IMR-90 (cell line): ENCODE results near the gene CYP4F3. TPM values are rescaled to one million over a fixed set of nuclear protein-coding genes. Genes with fewer than 3 reads are reported as not detected.

Experiments
- ATAC-seq: fragments of 200-7000 bp; cut with Tn5 transposase; 2 replicates; pipeline ENCODE4 v1.9.1; 2020; ENCODE audit warnings: low read depth, mild to moderate bottlenecking, moderate library complexity
- BruUV-seq: library from RNA; stranded (reverse); fragments of 400-500 nt; replicated peaks from 2 replicates; lab custom pipeline; 2021; lab: Mats Ljungman, UMichigan
- CTCF ChIA-PET: fragments of 300-600 bp; formaldehyde crosslinking; extraction: SDS; loops from one replicate; lab custom pipeline; 2021; ENCODE audit warnings: antibody characterized with exemption; lab: Yijun Ruan, JAX
- POLR2A ChIA-PET: fragments of 300-600 bp; sonication (Branson Sonifier 250); formaldehyde crosslinking; loops from one replicate; lab custom pipeline; 2022; ENCODE audit warnings: antibody characterized with exemption; ENCODE audit not compliant: unreplicated experiment; lab: Charles Lee
- DNase-seq: peaks from one replicate; pipeline ENCODE4 v3.0.0; 2013
- H2AFZ ChIP-seq: replicated peaks from 2 replicates; pipeline ENCODE3; 2013; ENCODE audit warnings: low read length, mild to moderate bottlenecking; ENCODE audit not compliant: poor library complexity
- H2AK5ac ChIP-seq: 2 replicates; pipeline ENCODE4 v1.6.1; 2013; ENCODE audit warnings: low read depth, low read length, inconsistent platforms
- H2AK9ac ChIP-seq: replicated peaks from 2 replicates; pipeline ENCODE3; 2013; ENCODE audit warnings: mild to moderate bottlenecking, low read depth, low read length, moderate library complexity; ENCODE audit not compliant: poor library complexity
- H2BK120ac ChIP-seq: 2 replicates; pipeline ENCODE4 v1.6.1; 2013; ENCODE audit warnings: low read depth, low read length, inconsistent platforms
- H2BK15ac ChIP-seq: 3 replicates; pipeline ENCODE4 v1.6.1; 2013; ENCODE audit warnings: low read depth, low read length, inconsistent platforms
- H2BK20ac ChIP-seq: 2 replicates; pipeline ENCODE4 v1.6.1; 2013; ENCODE audit warnings: low read depth, mild to moderate bottlenecking, inconsistent platforms, low read length, moderate library complexity
- H2BK5ac ChIP-seq: 2 replicates; pipeline ENCODE4 v1.6.1; 2013; ENCODE audit warnings: mild to moderate bottlenecking, low read depth, low read length, inconsistent platforms; ENCODE audit not compliant: poor library complexity, severe bottlenecking
- H3K14ac ChIP-seq: replicated peaks from 2 replicates; pipeline ENCODE4 v1.6.1; 2013; ENCODE audit warnings: low read depth, low read length, inconsistent platforms
- H3K18ac ChIP-seq: 2 replicates; pipeline ENCODE4 v1.6.1; 2013; ENCODE audit warnings: low read depth, low read length, control low read depth
- H3K23ac ChIP-seq: 2 replicates; pipeline ENCODE4 v1.6.1; 2013; ENCODE audit warnings: low read depth, low read length, inconsistent platforms
- H3K27ac ChIP-seq: 2 replicates; pipeline ENCODE4 v1.5.1; 2013; ENCODE audit warnings: mild to moderate bottlenecking, control low read depth, low read length; ENCODE audit not compliant: insufficient read depth
- H3K27me3 ChIP-seq: 2 replicates; pipeline ENCODE4 v1.6.1; 2013; ENCODE audit warnings: low read length; ENCODE audit not compliant: control insufficient read depth, insufficient read depth
- H3K36me3 ChIP-seq: 2 replicates; pipeline ENCODE4 v1.6.1; 2013; ENCODE audit warnings: low read length, mixed read lengths; ENCODE audit not compliant: control insufficient read depth, insufficient read depth
- H3K4ac ChIP-seq: 2 replicates; pipeline ENCODE4 v1.6.1; 2013; ENCODE audit warnings: low read depth, low read length, inconsistent platforms
- H3K4me1 ChIP-seq: 2 replicates; pipeline ENCODE4 v1.6.1; 2013; ENCODE audit warnings: low read length, mixed read lengths; ENCODE audit not compliant: control insufficient read depth, insufficient read depth
- H3K4me2 ChIP-seq: 2 replicates; pipeline ENCODE4 v1.6.1; 2013; ENCODE audit warnings: low read depth, mild to moderate bottlenecking, control low read depth, low read length, moderate library complexity
- H3K4me3 ChIP-seq: 2 replicates; pipeline ENCODE4 v1.5.1; 2013; ENCODE audit warnings: low read depth, mild to moderate bottlenecking, control low read depth, low read length, moderate library complexity; ENCODE audit not compliant: insufficient read depth
- H3K56ac ChIP-seq: 2 replicates; pipeline ENCODE4 v1.6.1; 2013; ENCODE audit warnings: low read length, inconsistent platforms; ENCODE audit not compliant: insufficient read depth; ENCODE audit errors: extremely low read depth
- H3K79me1 ChIP-seq, 2 experiments: 2 replicates each; pipeline ENCODE4 v1.6.1; 2013; ENCODE audit warnings: low read length in 2 of 2, inconsistent platforms in 1 of 2, low read depth in 1 of 2
- H3K9ac ChIP-seq: 2 replicates; pipeline ENCODE4 v1.6.1; 2013; ENCODE audit warnings: low read depth, low read length, control low read depth
- H3K9me1 ChIP-seq: 2 replicates; pipeline ENCODE4 v1.6.1; 2013; ENCODE audit warnings: low read length, inconsistent platforms; ENCODE audit not compliant: insufficient read depth
- H3K9me3 ChIP-seq: 2 replicates; pipeline ENCODE4 v1.6.1; 2013; ENCODE audit warnings: low read length; ENCODE audit not compliant: control insufficient read depth, insufficient read depth
- H4K20me1 ChIP-seq: 2 replicates; pipeline ENCODE4 v1.6.1; 2013; ENCODE audit warnings: low read length, inconsistent platforms; ENCODE audit not compliant: insufficient read depth
- H4K5ac ChIP-seq: 2 replicates; pipeline ENCODE4 v1.6.1; 2013; ENCODE audit warnings: mild to moderate bottlenecking, low read depth, low read length, control low read depth
- H4K8ac ChIP-seq, 2 experiments: 2 replicates each; pipeline ENCODE4 v1.6.1; 2013; ENCODE audit warnings: low read depth in 2 of 2, low read length in 2 of 2, control low read depth in 1 of 2, inconsistent platforms in 1 of 2
- H4K91ac ChIP-seq: 2 replicates; pipeline ENCODE4 v1.6.1; 2013; ENCODE audit warnings: low read depth, low read length, inconsistent platforms; ENCODE audit not compliant: insufficient read depth
- BHLHE40 ChIP-seq: fragments of 150-350 bp; IDR thresholded peaks from 2 replicates; pipeline ENCODE4 v1.6.1; 2016; ENCODE audit warnings: mild to moderate bottlenecking, low read depth, low read length
- CEBPB ChIP-seq: IDR thresholded peaks from 2 replicates; pipeline ENCODE4 v1.6.1; 2012; ENCODE audit warnings: low read depth, low read length, improper control_type of control experiment
- CHD1 ChIP-seq: IDR thresholded peaks from 2 replicates; pipeline ENCODE4 v1.6.1; 2012; ENCODE audit warnings: low read depth, low read length, improper control_type of control experiment
- CTCF ChIP-seq: conservative IDR thresholded peaks from 2 replicates; pipeline ENCODE4 v1.5.1; 2012; ENCODE audit warnings: mild to moderate bottlenecking, low read depth, low read length, improper control_type of control experiment
- ELK1 ChIP-seq: fragments of 150-350 bp; IDR thresholded peaks from 2 replicates; pipeline ENCODE4 v1.6.1; 2016; ENCODE audit warnings: low read depth, mild to moderate bottlenecking, low read length, moderate library complexity, borderline replicate concordance
- FOS ChIP-seq: fragments of 150-350 bp; IDR thresholded peaks from 2 replicates; pipeline ENCODE4 v1.6.1; 2016; ENCODE audit warnings: low read depth, low read length
- MAFK ChIP-seq: IDR thresholded peaks from 2 replicates; pipeline ENCODE4 v1.6.1; 2012; ENCODE audit warnings: low read depth, low read length, improper control_type of control experiment
- MAZ ChIP-seq: IDR thresholded peaks from 2 replicates; pipeline ENCODE4 v1.6.1; 2012; ENCODE audit warnings: low read depth, mild to moderate bottlenecking, low read length, improper control_type of control experiment, moderate library complexity, borderline replicate concordance
- MXI1 ChIP-seq: IDR thresholded peaks from 2 replicates; pipeline ENCODE4 v1.6.1; 2012; ENCODE audit warnings: low read depth, mild to moderate bottlenecking, low read length, moderate library complexity, borderline replicate concordance
- NFE2L2 ChIP-seq: fragments of 150-350 bp; IDR thresholded peaks from 2 replicates; pipeline ENCODE4 v1.6.1; 2016; ENCODE audit warnings: low read depth, mild to moderate bottlenecking, low read length
- POLR2A ChIP-seq: IDR thresholded peaks from 2 replicates; pipeline ENCODE4 v1.6.1; 2012; ENCODE audit warnings: mild to moderate bottlenecking, low read depth, low read length
- RAD21 ChIP-seq: IDR thresholded peaks from 2 replicates; pipeline ENCODE4 v1.6.1; 2012; ENCODE audit warnings: low read length, improper control_type of control experiment
- RCOR1 ChIP-seq: IDR thresholded peaks from 2 replicates; pipeline ENCODE4 v1.6.1; 2012; ENCODE audit warnings: mild to moderate bottlenecking, low read length, improper control_type of control experiment; ENCODE audit not compliant: insufficient replicate concordance
- RFX5 ChIP-seq: IDR thresholded peaks from 2 replicates; pipeline ENCODE4 v1.8.0; 2012; ENCODE audit warnings: low read depth, mild to moderate bottlenecking, low read length, moderate library complexity
- SMC3 ChIP-seq: fragments of 150-350 bp; IDR thresholded peaks from 2 replicates; pipeline ENCODE4 v1.6.1; 2016; ENCODE audit warnings: low read depth, mild to moderate bottlenecking, antibody characterized with exemption, low read length, moderate library complexity
- USF2 ChIP-seq: fragments of 150-350 bp; IDR thresholded peaks from 2 replicates; pipeline ENCODE4 v1.6.1; 2017; ENCODE audit warnings: mild to moderate bottlenecking, antibody characterized with exemption, low read length, low read depth
- WGBS, 2 experiments: methylation state at CpG; one replicate each; pipeline versions ENCODE4 v1.1.5 to v1.1.7; 2013; ENCODE audit warnings: missing lambda C conversion rate in 2 of 2; ENCODE audit not compliant: insufficient read length in 1 of 2; ENCODE audit errors: extremely low coverage in 2 of 2; 5-methylcytosine and 5-hydroxymethylcytosine counted together
- dilution Hi-C: fragments of 300-500 bp; cut with HindIII; formaldehyde crosslinking; loops from one replicate; pipeline ENCODE4 v1.14.3; 2018; ENCODE audit warnings: low sequenced_read_pairs; ENCODE audit not compliant: unreplicated experiment
- in situ Hi-C: fragments of 300-500 bp; cut with MboI; formaldehyde crosslinking; loops from 3 replicates; pipeline ENCODE4 v1.14.3; 2019; ENCODE audit warnings: low sequenced_read_pairs, inconsistent platforms, mixed read lengths
- intact Hi-C: fragments of 100-400 bp; cut with micrococcal nuclease; formaldehyde crosslinking; loops from 2 replicates; pipeline ENCODE4 v1.10.0; 2022
- polyA plus RNA-seq, 3 experiments: library from polyadenylated mRNA; depleted of rRNA; stranded (reverse); fragments of >200 nt; gene quantifications; 2 replicates each; pipeline ENCODE4 v1.2.3, GENCODE V29; 2012; ENCODE audit warnings: low replicate concordance in 1 of 3
- total RNA-seq: library from RNA; depleted of rRNA; stranded (reverse); fragments of >200 nt; gene quantifications from 2 replicates; pipeline ENCODE4 v1.2.3, GENCODE V29; 2012

Gene CYP4F3
- total and polyA plus RNA-seq, 2 of the 4 experiments (the other 2 are of a cell fraction) = not detected

GRCh38 chr19:15696654-15697194 is 56.0 kb downstream of the CYP4F3 start:
- no peaks in the 10 kb centered on the region for H4K20me1 ChIP-seq
- dilution Hi-C loops (no loop called here), in situ Hi-C loops (no loop called here), intact Hi-C loops (no loop called here)
- ChIA-PET POLR2A (no interaction called here), CTCF (no interaction called here)
- H3K79me1 ChIP-seq = no peaks in the 10 kb centered on the region
- no peak overlapping the region for H3K18ac ChIP-seq
- no peak overlapping the region for H3K23ac ChIP-seq
- H4K8ac ChIP-seq = no peak overlapping the region
- DNase-seq (no peak), ATAC-seq (no peak)
- H3K4me2 ChIP-seq = no peak overlapping the region
- no peak overlapping the region for H2AFZ ChIP-seq
- no peak overlapping the region for H2BK5ac ChIP-seq
- H2AK9ac ChIP-seq = no peak overlapping the region
- no peaks in the 10 kb centered on the region for H3K9me1 ChIP-seq
- 64% methylated on average over 12 of the region's 19 CpGs; no CpG with 5 or more reads in 1 of the 2 experiments for WGBS, 2 experiments
- no TSS peak for BruUV-seq
- no peak overlapping the region for H3K9ac ChIP-seq
- no peak overlapping the region for H2AK5ac ChIP-seq
- no peak overlapping the region for H2BK120ac ChIP-seq
- H4K91ac ChIP-seq = no peak overlapping the region
- H3K56ac ChIP-seq = no peak overlapping the region
- H4K5ac ChIP-seq = no peak overlapping the region
- no peak overlapping the region for H3K4me3 ChIP-seq
- H2BK20ac ChIP-seq = no peak overlapping the region
- no peaks in the 10 kb centered on the region for H3K4me1 ChIP-seq
- H2BK15ac ChIP-seq = no peak overlapping the region
- peaks cover 17% of the 10 kb centered on the region for H3K9me3 ChIP-seq
- no peak overlapping the region for H3K14ac ChIP-seq
- H3K27ac ChIP-seq = no peak overlapping the region
- TF ChIP-seq CHD1 (no peak), USF2 (no peak), BHLHE40 (no peak), CTCF (no peak), RAD21 (no peak), MAFK (no peak), MXI1 (no peak), SMC3 (no peak), RCOR1 (no peak), FOS (no peak), NFE2L2 (no peak), CEBPB (no peak), POLR2A (no peak), MAZ (no peak), RFX5 (no peak), ELK1 (no peak)
- no peak overlapping the region for H3K4ac ChIP-seq
- H3K36me3 ChIP-seq = no peaks in the 10 kb centered on the region
- H3K27me3 ChIP-seq = no peaks in the 10 kb centered on the region
